SU-DHL-6 (cell line): ENCODE data around the gene CXCR3.

Experiments used
- H2AFZ ChIP-seq: fragments of 200-600 bp; sonication (generic); 2 replicates; pipeline ENCODE4 v1.6.1; 2014; ENCODE audit warnings: low read depth, mild to moderate bottlenecking, moderate library complexity, mixed read lengths, antibody characterized with exemption, low read length; ENCODE audit not compliant: severe bottlenecking
- H3F3A ChIP-seq: fragments of 200-600 bp; shearing (Covaris generic); 2 replicates; pipeline ENCODE4 v1.6.0; 2016; ENCODE audit warnings: antibody characterized with exemption, mild to moderate bottlenecking; ENCODE audit not compliant: insufficient read depth
- H3K27ac ChIP-seq: fragments of 200-600 bp; sonication (generic); 2 replicates; pipeline ENCODE4 v1.5.1; 2016; ENCODE audit warnings: low read depth, mild to moderate bottlenecking, low read length, moderate library complexity, mixed read lengths
- H3K27me3 ChIP-seq: fragments of 200-600 bp; sonication (generic), shearing (Covaris generic); 2 replicates; pipeline ENCODE4 v1.6.0; 2014; ENCODE audit warnings: mild to moderate bottlenecking, low read length
- H3K36me3 ChIP-seq: fragments of 200-600 bp; sonication (generic); 2 replicates; pipeline ENCODE4 v1.6.1; 2014; ENCODE audit warnings: mild to moderate bottlenecking, low read length, mixed read lengths
- H3K4me2 ChIP-seq: fragments of 300-600, 200-600 bp; shearing (Covaris generic), sonication (generic); 2 replicates; pipeline ENCODE4 v1.6.0; 2014; ENCODE audit warnings: low read length, low read depth, mild to moderate bottlenecking; ENCODE audit not compliant: poor library complexity, severe bottlenecking
- H3K4me3 ChIP-seq: fragments of 200-600 bp; sonication (generic); 2 replicates; pipeline ENCODE4 v1.5.1; 2014; ENCODE audit warnings: antibody characterized with exemption, low read length, mild to moderate bottlenecking, mixed read lengths; ENCODE audit not compliant: insufficient read depth, poor library complexity, severe bottlenecking
- H3K79me2 ChIP-seq: fragments of 200-600 bp; sonication (generic); 2 replicates; pipeline ENCODE4 v1.6.1; 2014; ENCODE audit warnings: mild to moderate bottlenecking, low read length, moderate library complexity; ENCODE audit not compliant: insufficient read depth
- H3K9ac ChIP-seq: fragments of 200-600 bp; sonication (generic); 2 replicates; pipeline ENCODE4 v1.7.0; 2014; ENCODE audit warnings: mild to moderate bottlenecking, low read length
- H3K9me2 ChIP-seq: fragments of 200-600 bp; sonication (generic); replicated peaks from 2 replicates; pipeline ENCODE4 v1.6.1; 2014; ENCODE audit warnings: low read length; ENCODE audit not compliant: insufficient read depth
- H3K9me3 ChIP-seq: fragments of 200-600 bp; sonication (generic); 2 replicates; pipeline ENCODE4 v1.6.1; 2014; ENCODE audit warnings: low read length, mixed read lengths; ENCODE audit not compliant: insufficient read depth
- H4K20me1 ChIP-seq: fragments of 200-600 bp; sonication (generic); 2 replicates; pipeline ENCODE4 v1.6.1; 2014; ENCODE audit warnings: low read depth, mild to moderate bottlenecking, antibody characterized with exemption, low read length, moderate library complexity, mixed read lengths
- CTCF ChIP-seq: fragments of 200-600 bp; sonication (generic); IDR thresholded peaks from one replicate; pipeline ENCODE4 v1.5.1; 2017; ENCODE audit warnings: antibody characterized with exemption, mild to moderate bottlenecking, low read length, moderate library complexity; ENCODE audit not compliant: insufficient read depth, poor library complexity, severe bottlenecking
- EZH2phosphoT487 ChIP-seq: fragments of 200-600 bp; sonication (generic), shearing (Covaris generic); conservative IDR thresholded peaks from 2 replicates; pipeline ENCODE4 v1.6.1; 2018; ENCODE audit warnings: mild to moderate bottlenecking, antibody characterized with exemption, low read length, moderate library complexity, mixed read lengths

Gene CXCR3

GRCh38 chrX:71661919-71662318 is 43.6 kb upstream of the CXCR3 start:
- H3K36me3 ChIP-seq = no peaks in the 10 kb centered on the region
- H3K9me3 ChIP-seq = no peaks in the 10 kb centered on the region
- no peaks in the 10 kb centered on the region for H3F3A ChIP-seq
- H3K27ac ChIP-seq = no peak overlapping the region
- H3K4me2 ChIP-seq = no peak overlapping the region
- H3K9ac ChIP-seq = no peak overlapping the region
- no peaks in the 10 kb centered on the region for H3K9me2 ChIP-seq
- H3K4me3 ChIP-seq = no peak overlapping the region
- no peaks in the 10 kb centered on the region for H4K20me1 ChIP-seq
- no peak overlapping the region for H2AFZ ChIP-seq
- TF ChIP-seq EZH2phosphoT487 (no peak), CTCF (no peak)
- H3K79me2 ChIP-seq = no peaks in the 10 kb centered on the region
- H3K27me3 ChIP-seq = no peaks in the 10 kb centered on the region

- no peaks in the 10 kb centered on the region for H3K9me3 ChIP-seq
Measured at GRCh38 chrX:71660562-71661416, 42.5 kb upstream of the CXCR3 start.

GRCh38 chrX:71659959-71660358 is 41.6 kb upstream of the CXCR3 start:
- no peak overlapping the region for H3K9ac ChIP-seq
- H3K9me3 ChIP-seq = no peaks in the 10 kb centered on the region
- H3K4me3 ChIP-seq = no peak overlapping the region
- no peaks in the 10 kb centered on the region for H3F3A ChIP-seq
- H3K4me2 ChIP-seq = no peak overlapping the region
- H3K27ac ChIP-seq = no peak overlapping the region
- H3K36me3 ChIP-seq = no peaks in the 10 kb centered on the region
- H3K27me3 ChIP-seq = no peaks in the 10 kb centered on the region
- no peaks in the 10 kb centered on the region for H4K20me1 ChIP-seq
- no peak overlapping the region for H2AFZ ChIP-seq
- H3K79me2 ChIP-seq = no peaks in the 10 kb centered on the region
- no peaks in the 10 kb centered on the region for H3K9me2 ChIP-seq
- TF ChIP-seq EZH2phosphoT487 = no peak
- TF ChIP-seq CTCF = no peak

More at GRCh38 chrX:71660562-71661416, 42.5 kb upstream of the CXCR3 start:
- Histone ChIP-seq H3K9ac (no peak overlapping the region), H3K27me3 (no peaks in the 10 kb centered on the region), H3K9me2 (no peaks in the 10 kb centered on the region), H3K4me2 (no peak overlapping the region), H4K20me1 (no peaks in the 10 kb centered on the region), H3K4me3 (no peak overlapping the region), H2AFZ (no peak overlapping the region), H3K79me2 (no peaks in the 10 kb centered on the region), H3K27ac (no peak overlapping the region), H3F3A (no peaks in the 10 kb centered on the region), H3K36me3 (no peaks in the 10 kb centered on the region)
- no peak for TF ChIP-seq CTCF
- no peak for TF ChIP-seq EZH2phosphoT487
